Stimulated activated CD4-positive, alpha-beta T cell treated with anti-CD3 and anti-CD28 coated beads, Interleukin-2, amount 100 ng/mL, for 48 hours (primary cell): Measurements from ENCODE around the gene SLC35G2.
"Not testable (repeated sequence)": the region's sequence is repeated elsewhere in the genome, so short reads cannot be mapped to it uniquely, and the experiment has no call there.

Experiments
- DNase-seq, 2 donors: peaks; one replicate each; pipeline ENCODE4 v3.0.0-alpha.2; 2020

SLC35G2 gene

DNA sequence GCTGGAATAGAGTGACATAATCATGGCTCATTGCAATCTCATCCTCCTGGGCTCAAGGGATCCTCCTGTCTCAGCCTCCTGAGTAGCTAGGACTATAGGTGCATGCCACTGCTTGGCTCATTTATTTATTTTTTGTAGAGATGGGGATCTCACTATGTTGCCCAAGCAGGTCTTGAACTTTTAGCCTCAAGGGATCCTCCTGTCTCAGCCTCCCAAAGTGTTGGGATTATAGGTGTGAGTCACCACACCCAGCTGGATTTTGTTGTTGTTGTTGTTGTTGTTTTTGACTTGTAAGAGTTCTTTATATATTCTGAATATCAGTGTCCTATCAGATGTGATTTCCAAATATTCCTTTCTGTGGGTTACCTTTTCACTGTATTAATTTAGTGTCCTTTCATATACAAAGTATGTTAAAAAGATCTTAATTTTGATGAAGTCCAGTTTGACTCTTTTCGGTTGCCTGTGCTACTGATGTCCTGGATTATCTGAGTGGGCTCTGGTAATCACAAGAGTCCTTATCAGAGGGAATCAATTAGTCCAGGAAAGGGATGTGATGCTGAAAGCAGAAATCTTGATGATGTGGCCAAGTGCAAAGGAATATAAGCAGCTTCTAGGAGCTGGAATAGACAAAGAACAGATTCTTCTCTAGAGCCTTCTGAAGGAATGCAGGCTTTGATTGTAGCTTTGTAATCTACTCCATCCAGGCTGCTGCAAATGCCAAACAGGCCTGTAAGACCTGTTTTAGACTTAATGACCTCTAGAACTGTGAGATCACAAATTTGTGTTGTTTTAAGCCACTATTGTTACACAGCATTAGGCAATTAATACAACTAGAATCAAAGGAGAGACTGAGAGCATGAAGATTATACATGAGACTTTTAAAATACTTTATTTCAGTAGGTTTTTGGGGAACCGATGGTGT, 73.3 kb downstream of the SLC35G2 start:
- DNase-seq, result no peak

DNA sequence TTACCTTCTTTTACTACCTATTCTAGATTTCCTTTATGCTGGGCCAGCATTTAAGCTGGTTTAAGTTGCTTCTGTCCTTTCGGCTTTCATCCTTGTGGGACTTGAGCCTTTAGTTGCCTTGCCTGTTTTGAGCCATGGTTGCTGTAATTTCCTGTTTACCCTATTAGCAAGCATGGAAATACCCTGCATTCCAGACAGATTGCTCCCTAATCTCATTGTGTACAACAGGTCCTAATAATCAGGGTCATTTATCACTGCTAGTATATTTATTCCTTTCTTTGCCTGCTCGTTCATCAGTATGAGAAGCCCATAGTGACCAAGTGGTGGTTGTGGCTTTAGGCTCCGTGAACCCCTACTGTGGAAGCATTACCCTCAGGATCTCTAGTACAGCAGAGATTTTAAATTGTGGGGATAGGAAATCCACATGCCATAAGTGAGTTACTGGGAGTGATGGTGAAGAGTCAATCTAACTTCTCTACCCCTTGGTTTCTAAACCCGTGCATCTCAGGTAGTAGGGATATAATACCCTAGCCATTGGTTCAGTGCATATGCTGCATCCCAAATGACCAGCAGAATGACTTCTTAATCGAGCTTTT, 75.0 kb downstream of the SLC35G2 start:
- DNase-seq, result no peak

DNA sequence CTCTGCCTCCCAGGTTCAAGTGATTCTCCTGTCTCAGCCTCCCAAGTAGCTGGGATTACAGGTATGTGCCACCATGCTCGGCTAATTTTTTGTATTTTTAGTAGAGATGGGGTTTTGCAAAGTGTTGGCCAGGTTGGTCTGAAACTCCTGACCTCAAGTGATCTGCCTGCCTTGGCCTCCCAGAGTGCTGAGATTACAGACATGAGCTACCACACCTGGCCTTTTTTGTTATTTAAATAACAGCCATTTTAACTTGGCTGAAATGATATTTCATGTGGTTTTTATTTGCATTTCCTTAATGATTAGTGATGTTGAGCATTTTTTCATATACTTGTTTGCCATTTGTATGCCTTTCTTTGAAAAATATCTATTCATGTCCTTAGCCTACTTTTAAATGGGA, 78.2 kb downstream of the SLC35G2 start:
- DNase-seq, result not testable (repeated sequence)

DNA sequence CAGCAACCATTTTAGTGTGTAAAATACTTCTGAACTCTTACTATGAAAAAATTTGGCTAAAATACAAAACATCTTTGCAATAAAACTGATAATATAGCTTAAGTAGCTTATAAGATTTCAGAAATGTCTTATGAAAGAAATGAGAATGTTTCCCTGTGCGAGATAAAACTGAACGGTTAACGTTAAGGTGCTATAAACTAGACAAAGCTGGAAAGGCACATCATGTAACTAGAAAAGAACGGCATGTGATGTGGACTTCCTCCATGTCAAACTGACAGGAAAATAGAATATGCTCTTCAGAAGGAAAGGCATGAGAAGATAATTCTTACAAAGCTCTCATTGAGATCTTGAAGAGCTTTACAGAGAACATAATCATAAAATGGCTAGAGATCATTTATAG, 79.6 kb downstream of the SLC35G2 start:
- DNase-seq, result no peak

DNA sequence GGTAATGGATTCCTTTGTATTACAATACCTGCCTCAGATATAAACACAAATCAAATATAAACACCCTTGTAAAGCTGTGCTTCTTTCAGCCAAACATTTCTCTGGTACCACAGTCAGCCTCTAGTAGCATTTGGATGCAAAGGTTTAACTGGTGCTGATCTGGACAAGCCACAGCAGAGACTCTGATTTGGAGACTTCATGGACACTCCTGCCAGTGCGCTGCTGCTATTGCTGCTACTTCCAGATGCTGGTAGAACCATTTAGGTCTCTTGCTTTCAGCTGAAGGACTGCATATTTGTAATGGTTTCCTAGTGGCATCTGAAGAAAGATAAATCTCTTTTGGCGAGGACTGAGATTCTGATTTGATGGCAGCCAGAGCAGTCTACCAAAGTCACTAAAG, 80.0 kb downstream of the SLC35G2 start:
- DNase-seq, result no peak

DNA sequence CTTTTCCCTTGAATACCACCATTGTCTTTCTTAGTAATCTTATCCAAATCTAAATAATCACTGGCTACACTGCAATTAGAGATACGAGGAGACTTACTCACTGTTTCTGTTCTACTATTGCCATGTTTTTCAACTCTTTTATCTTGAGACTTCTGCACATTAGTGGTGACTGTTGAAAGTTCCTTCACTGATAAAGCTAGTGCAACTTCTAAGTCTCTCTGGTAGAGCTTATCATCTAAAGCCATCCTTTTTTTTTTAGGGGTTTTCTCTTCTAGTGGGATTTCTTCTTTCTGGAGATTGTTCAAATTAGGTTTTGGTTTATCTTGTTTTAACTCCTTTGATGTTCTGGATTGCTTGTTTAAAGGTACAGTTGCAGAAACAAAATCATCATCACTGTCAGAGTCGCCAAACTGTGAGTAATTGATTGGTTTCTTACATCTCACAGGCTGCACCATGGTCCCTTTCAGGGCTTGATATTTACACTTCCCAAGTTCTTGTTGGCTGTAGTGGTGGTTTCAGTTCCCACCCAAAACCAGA, 80.8 kb downstream of the SLC35G2 start:
- no peak for DNase-seq

DNA sequence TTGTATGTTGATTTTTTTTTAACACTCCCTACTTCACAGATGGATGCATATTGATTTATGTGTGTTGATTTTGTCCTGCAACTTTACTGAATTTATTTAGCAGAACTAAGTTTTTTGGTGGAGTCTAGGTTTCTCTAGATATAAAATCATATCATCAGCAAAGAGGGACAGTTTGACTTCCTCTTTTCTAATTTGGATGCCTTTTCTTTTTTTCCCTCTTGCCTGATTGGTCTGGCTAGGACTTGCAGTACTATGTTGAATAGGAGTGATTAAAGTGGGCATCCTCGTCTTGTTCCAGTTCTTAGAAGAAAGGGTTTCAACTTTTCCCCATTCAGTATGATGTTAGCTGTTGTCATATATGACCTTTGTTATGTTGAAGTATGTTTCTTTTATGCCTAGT, 81.8 kb downstream of the SLC35G2 start:
- DNase-seq, result not testable (repeated sequence)

DNA sequence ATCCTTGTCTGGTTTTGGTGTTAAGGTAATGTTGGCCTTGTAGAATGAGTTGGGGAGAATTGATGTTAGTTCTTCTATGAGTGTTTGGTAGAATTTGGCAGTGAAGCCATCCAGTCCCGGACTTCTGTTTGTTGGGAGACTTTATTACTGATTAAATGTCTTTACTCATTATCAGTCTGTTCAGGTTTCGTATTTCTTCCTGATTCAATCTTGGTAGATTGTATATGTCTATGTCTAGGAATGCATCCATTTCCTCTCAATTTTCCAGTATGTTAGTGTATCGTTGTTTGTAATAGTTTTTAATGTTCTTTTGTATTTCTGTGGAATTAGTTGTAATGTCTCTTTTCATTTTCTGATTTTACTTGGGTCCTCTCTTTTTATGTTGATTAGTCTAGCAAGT, 82.5 kb downstream of the SLC35G2 start:
- no peak for DNase-seq

DNA sequence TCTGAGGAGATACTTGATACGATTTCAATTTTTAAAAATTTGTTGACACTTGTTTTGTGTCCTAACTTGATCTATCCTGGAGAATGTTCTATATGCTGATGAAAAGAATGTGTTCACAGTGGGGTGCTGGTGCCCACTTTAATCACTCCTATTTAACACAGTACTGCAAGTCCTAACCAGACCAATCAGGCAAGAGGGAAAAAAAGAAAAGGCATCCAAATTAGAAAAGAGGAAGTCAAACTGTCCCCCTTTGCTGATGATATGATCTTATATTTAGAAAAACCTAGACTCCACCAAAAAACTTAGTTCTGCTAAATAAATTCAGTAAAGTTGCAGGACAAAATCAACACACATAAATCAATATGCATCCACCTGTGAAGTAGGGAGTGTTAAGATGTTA, 83.6 kb downstream of the SLC35G2 start:
- DNase-seq, result not testable (repeated sequence)

DNA sequence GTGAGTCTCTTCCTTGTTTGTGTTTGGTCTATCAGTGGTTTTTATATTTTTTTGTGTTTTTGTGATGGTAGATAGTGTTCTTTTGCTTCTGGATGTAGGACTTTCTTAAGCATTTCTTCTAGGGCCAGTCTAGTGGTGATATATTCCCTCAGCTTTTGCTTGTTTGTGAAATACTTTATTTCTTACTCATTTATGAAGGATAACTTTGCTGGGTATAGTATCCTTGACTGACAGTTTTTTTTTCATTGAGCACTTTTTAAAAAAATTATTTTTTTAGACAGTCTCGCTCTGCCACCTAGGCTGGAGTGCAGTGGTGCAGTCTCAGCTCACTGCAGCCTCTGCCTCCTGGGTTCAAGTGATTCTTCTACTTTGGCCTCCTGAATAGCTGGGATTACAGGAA, 85.0 kb downstream of the SLC35G2 start:
- no peak for DNase-seq

DNA sequence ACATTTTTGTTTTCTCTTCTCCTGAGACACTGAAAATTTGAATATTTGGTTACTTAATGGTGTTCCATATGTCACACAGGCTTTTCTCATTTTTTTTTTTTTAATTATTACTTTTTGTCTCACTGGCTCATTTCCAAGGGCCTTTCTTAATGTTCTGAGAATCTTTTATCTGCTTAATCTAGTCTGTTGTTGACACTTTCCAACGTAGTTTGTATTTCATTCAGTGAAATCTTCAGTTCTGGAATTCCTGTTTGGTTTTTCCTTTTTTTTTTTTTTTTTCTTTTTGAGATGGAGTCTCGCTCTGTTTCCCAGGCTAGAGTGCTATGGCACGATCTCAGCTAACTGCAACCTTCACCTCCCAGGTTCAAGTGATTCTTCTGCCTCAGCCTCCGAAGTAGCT, 85.8 kb downstream of the SLC35G2 start:
- DNase-seq, result no peak
